ENCODE measurements around the gene PSMB10.

Gene PSMB10

DNA sequence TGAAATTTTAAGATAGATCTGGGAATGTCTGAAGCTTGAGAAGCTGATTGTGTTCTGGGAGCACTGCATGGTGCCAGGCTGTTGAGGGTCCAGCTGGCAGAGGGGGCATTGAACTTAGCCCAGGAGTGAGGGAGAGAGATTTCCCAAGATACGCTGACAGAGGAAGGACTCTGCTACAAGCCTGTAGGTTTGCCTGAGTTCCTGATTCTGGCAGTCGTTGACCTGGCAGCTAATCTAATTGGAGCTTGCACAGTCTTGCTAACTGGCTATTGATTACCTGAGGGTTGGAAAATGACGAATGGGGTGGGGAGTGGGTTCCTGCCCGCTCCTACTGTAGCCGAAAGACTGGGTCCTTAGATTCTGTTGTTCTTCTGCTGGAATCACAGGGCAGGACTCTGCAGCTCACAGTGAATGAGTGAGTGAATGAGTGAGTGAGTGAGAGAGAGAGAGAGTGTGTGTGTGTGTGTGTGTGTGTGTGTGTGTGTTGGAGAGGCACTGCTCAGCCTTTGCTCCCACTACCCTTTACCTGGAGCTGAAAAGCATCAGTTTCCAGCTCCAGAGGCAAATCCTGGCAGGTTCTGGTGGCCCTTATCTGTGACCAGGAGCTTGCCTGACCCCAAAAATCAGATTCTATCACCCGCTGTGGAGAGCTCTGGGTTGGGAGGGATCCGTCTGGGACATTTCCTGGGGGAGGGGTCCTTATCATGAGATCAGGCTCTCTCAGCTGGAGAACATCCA, 21.7 kb downstream of the PSMB10 start:
- no peak for TF ChIP-seq ZFX (IDR thresholded peaks at IDR 0.05; ENCODE audit: borderline replicate concordance)
- TF ChIP-seq, protein P1, sequence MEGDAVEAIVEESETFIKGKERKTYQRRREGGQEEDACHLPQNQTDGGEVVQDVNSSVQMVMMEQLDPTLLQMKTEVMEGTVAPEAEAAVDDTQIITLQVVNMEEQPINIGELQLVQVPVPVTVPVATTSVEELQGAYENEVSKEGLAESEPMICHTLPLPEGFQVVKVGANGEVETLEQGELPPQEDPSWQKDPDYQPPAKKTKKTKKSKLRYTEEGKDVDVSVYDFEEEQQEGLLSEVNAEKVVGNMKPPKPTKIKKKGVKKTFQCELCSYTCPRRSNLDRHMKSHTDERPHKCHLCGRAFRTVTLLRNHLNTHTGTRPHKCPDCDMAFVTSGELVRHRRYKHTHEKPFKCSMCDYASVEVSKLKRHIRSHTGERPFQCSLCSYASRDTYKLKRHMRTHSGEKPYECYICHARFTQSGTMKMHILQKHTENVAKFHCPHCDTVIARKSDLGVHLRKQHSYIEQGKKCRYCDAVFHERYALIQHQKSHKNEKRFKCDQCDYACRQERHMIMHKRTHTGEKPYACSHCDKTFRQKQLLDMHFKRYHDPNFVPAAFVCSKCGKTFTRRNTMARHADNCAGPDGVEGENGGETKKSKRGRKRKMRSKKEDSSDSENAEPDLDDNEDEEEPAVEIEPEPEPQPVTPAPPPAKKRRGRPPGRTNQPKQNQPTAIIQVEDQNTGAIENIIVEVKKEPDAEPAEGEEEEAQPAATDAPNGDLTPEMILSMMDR (IDR thresholded peaks at IDR 0.05) = no peak

DNA sequence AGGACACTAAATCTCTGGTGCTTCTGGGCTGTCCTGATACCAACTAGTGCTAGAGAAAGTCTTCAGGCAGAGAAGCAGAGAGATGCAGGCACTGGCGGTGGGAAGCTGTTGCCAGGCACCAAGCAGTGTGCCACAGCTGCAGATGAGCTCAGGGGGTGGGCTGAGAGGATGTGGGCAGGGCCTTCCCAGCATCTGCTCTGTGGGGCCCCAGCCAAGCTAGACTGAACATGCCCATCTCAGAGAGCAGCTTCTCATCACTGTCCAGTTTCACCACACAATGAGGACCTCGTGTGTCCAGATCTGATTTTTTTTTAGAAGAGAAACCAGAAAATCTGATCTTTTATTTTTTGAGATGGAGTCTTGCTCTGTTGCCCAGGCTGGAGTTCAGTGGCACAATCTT, 26.5 kb downstream of the PSMB10 start:
- H3K27ac ChIP-seq = no peak overlapping the region

More for the DNA sequence above, 21.7 kb downstream of the PSMB10 start:
- H3K27ac ChIP-seq = no peak overlapping the region

DNA sequence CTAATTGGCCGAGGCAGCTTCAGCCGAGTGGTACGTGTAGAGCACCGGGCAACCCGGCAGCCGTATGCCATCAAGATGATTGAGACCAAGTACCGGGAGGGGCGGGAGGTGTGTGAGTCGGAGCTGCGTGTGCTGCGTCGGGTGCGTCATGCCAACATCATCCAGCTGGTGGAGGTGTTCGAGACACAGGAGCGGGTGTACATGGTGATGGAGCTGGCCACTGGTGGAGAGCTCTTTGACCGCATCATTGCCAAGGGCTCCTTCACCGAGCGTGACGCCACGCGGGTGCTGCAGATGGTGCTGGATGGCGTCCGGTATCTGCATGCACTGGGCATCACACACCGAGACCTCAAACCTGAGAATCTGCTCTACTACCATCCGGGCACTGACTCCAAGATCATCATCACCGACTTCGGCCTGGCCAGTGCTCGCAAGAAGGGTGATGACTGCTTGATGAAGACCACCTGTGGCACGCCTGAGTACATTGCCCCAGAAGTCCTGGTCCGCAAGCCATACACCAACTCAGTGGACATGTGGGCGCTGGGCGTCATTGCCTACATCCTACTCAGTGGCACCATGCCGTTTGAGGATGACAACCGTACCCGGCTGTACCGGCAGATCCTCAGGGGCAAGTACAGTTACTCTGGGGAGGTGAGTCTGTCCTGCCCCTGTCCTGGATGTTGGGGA, 27.5 kb downstream of the PSMB10 start:
- no peak overlapping the region for H3K27ac ChIP-seq
- TF ChIP-seq, protein P1 (IDR thresholded peaks at IDR 0.05) = no peak
- no peak for TF ChIP-seq ZFX (IDR thresholded peaks at IDR 0.05; ENCODE audit: borderline replicate concordance)

More for the DNA sequence above, 26.5 kb downstream of the PSMB10 start:
- no peak for TF ChIP-seq ZFX (IDR thresholded peaks at IDR 0.05; ENCODE audit: borderline replicate concordance)
- TF ChIP-seq, protein P1 (IDR thresholded peaks at IDR 0.05) = no peak

DNA sequence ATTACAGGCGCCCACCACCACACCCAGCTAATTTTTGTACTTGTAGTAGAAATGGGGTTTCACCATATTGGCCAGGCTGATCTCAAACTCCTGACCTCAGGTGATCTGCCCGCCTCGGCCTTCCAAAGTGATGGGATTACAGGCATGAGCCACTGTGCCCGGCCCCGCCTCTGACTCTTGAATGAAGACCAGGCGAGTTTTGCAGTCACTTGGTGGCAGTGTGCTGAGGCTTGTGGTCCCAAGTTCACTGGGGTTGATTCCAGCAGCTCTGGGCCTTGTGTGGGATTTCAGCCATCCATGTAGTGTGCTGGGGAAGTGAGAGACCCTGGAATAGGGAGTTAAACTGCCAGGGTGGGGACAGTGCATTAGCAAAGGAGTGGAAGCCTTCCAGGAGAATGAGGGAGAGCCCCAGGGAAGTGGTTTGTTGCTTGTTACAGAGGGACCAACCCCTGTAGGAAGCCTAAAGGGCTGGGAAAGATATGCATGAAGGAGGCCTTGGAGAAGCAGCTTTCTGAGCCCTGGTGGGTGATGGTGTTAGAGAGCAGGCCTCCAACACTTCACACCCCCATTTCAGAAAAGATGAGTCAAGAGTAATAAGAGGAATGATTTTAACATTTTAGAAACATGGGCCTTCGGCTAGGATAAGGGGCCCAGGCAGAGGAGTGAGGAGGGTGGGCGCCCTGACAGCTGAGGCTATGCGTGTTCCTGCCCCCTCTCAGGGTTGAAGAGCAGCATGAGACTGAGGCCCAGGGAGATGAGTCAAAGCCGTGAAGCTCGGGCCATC, 29.1 kb downstream of the PSMB10 start:
- no peak overlapping the region for H3K27ac ChIP-seq

DNA sequence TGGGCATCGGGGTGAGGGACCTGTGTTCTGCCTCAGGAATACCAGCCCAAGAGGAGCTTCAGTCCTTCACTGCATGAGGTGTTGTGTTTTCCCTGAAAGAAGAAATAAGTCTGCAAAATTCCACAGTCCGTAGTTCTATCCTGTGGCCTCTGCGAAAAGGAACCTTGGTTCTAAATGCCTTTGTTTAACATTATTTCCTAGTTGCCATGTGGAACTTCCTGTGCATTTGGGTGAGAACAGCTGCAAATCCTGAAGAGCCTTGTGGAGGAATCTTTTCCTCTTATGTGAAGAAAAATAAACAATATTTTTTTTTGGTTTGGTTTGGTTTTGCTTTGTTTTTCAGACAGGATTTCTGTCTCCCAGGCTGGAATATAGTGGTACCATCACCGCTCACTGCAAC, 33.8 kb downstream of the PSMB10 start:
- no peak overlapping the region for H3K27ac ChIP-seq
- TF ChIP-seq ZFX (IDR thresholded peaks at IDR 0.05; ENCODE audit: borderline replicate concordance) = no peak
- TF ChIP-seq, protein P1 (IDR thresholded peaks at IDR 0.05) = no peak

More for the DNA sequence above, 29.1 kb downstream of the PSMB10 start:
- TF ChIP-seq ZFX (IDR thresholded peaks at IDR 0.05; ENCODE audit: borderline replicate concordance) = no peak
- TF ChIP-seq, protein P1 (IDR thresholded peaks at IDR 0.05) = no peak

DNA sequence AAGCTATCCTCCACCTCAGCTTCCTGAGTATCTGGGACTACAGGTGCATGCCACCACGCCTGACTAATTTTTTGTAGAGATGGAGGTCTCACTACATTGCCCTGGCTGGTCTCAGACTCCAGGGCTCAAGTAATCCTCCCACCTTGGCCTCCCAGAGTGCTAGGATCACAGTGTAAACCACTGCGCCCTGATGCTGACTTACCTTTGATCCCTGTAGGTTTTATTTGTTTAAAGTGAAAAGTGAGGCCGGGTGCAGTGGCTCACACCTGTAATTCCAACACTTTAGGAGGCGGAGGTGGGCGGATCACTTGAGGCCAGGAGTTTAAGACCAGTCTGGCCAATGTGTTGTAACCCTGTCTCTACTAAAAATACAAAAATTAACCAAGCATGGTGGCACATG, 34.9 kb downstream of the PSMB10 start:
- TF ChIP-seq, protein P1 (IDR thresholded peaks at IDR 0.05) = no peak
- TF ChIP-seq ZFX (IDR thresholded peaks at IDR 0.05; ENCODE audit: borderline replicate concordance) = no peak
- H3K27ac ChIP-seq = no peak overlapping the region
